ENCODE results near the gene SPAG7.
"Not testable (repeated sequence)": the region's sequence is repeated elsewhere in the genome, so short reads cannot be mapped to it uniquely, and the experiment has no call there.

SPAG7 gene

DNA sequence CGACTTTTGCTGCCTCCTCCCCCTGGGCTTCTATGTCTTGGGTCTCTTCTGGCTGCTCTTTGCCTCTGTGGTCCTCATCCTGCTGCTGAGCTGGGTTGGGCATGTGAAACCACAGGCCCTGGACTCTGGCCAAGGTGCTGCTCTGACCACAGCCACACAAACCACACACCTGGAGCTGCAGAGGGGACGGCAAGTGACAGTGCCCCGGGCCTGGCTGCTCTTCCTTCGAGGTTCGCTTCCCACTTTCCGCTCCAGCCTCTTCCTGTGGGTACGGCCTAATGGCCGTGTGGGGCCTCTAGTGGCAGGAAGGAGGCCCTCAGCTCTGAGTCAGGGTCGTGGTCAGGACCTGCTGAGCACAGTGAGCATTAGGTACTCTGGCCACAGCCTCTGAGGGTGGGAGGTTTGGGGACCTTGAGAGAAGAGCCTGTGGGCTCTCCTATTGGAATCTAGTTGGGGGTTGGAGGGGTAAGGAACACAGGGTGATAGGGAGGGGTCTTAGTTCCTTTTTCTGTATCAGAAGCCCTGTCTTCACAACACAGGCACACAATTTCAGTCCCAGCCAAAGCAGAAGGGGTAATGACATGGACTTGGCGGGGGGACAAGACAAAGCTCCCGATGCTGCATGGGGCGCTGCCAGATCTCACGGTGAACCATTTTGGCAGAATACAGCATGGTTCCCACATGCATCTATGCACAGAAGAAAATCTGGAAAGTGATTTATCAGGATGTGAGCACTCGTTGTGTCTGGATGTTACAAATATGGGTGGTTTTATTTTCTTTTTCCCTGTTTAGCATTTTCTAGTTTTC, 33.2 kb downstream of the SPAG7 start:
- no peak overlapping the region for H3K4me3 ChIP-seq (ENCODE audit: low read depth, low read length)
- peak; percentile 37 for DNase-seq

DNA sequence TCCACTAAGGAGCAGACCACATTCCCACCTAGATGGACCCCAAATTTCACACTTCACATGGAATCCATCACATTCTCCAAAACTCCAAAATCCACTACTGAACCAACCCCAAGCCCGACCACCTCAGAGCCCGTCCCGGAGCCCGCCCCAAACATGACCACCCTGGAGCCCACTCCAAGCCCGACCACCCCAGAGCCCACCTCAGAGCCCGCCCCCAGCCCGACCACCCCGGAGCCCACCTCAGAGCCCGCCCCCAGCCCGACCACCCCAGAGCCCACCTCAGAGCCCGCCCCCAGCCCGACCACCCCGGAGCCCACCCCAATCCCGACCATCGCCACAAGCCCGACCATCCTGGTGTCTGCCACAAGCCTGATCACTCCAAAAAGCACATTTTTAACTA, 34.0 kb downstream of the SPAG7 start:
- Histone ChIP-seq H3K9me3 (no peaks in the 10 kb centered on the region), H3K27me3 (no peaks in the 10 kb centered on the region), H3K4me3 (ENCODE audit: low read depth, low read length) (no peak overlapping the region), H3K4me1 (no peaks in the 10 kb centered on the region), H3K36me3 (no peaks in the 10 kb centered on the region; the same call in 1 of the 2 replicates)
- TF ChIP-seq, protein P1, sequence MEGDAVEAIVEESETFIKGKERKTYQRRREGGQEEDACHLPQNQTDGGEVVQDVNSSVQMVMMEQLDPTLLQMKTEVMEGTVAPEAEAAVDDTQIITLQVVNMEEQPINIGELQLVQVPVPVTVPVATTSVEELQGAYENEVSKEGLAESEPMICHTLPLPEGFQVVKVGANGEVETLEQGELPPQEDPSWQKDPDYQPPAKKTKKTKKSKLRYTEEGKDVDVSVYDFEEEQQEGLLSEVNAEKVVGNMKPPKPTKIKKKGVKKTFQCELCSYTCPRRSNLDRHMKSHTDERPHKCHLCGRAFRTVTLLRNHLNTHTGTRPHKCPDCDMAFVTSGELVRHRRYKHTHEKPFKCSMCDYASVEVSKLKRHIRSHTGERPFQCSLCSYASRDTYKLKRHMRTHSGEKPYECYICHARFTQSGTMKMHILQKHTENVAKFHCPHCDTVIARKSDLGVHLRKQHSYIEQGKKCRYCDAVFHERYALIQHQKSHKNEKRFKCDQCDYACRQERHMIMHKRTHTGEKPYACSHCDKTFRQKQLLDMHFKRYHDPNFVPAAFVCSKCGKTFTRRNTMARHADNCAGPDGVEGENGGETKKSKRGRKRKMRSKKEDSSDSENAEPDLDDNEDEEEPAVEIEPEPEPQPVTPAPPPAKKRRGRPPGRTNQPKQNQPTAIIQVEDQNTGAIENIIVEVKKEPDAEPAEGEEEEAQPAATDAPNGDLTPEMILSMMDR (IDR thresholded peaks at IDR 0.05; ENCODE audit: low read depth, low read length) = no peak
- no peak for DNase-seq

More for the DNA sequence above, 33.2 kb downstream of the SPAG7 start:
- Histone ChIP-seq H3K27me3 (no peaks in the 10 kb centered on the region), H3K9me3 (no peaks in the 10 kb centered on the region), H3K4me1 (no peaks in the 10 kb centered on the region), H3K36me3 (no peaks in the 10 kb centered on the region; the same call in 1 of the 2 replicates)
- TF ChIP-seq, protein P1 (IDR thresholded peaks at IDR 0.05; ENCODE audit: low read depth, low read length) = peak; percentile 41

DNA sequence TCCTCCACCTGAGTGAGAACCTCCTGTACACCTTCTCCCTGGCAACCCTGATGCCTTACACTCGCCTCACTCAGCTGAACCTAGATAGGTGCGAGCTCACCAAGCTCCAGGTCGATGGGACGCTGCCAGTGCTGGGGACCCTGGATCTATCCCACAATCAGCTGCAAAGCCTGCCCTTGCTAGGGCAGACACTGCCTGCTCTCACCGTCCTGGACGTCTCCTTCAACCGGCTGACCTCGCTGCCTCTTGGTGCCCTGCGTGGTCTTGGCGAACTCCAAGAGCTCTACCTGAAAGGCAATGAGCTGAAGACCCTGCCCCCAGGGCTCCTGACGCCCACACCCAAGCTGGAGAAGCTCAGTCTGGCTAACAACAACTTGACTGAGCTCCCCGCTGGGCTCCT, 34.9 kb downstream of the SPAG7 start:
- TF ChIP-seq, protein P1 (IDR thresholded peaks at IDR 0.05; ENCODE audit: low read depth, low read length) = no peak
- no peaks in the 10 kb centered on the region for H3K9me3 ChIP-seq
- no peak overlapping the region for H3K4me3 ChIP-seq (ENCODE audit: low read depth, low read length)
- H3K4me1 ChIP-seq = no peaks in the 10 kb centered on the region
- DNase-seq = no peak
- no peaks in the 10 kb centered on the region for H3K36me3 ChIP-seq
- H3K27me3 ChIP-seq = no peaks in the 10 kb centered on the region

DNA sequence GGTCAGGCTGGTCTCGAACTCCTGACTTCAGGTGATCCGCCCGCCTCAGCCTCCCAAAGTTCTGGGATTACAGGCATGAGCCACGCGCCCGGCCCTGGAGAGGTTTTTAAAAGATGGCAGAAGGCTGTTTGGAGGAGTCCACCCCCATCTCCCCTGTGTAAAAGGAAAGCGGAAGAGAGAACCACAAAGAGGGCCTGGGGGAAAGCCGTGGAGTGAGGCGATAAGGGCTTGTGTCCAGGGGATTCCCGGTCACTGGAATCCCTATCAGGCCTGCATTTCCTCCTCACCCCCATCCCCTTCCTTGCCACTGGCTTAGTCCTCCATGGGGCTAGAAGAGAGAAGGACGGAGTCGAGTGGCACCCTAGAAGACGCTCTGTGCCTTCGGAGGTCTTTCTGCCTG, 35.7 kb downstream of the SPAG7 start, which contains the start of gene GP1BA:
TSS of gene GP1BA (plus strand) at position 315 of the 400 bp plus-strand sequence. CDS start 328 bp downstream, outside the sequence.
- Histone ChIP-seq H3K27me3 (no peaks in the 10 kb centered on the region), H3K4me3 (ENCODE audit: low read depth, low read length) (no peak within 1 kb of the TSS), H3K4me1 (no peaks in the 10 kb centered on the region), H3K9me3 (no peaks in the 10 kb centered on the region), H3K36me3 (no peaks in the 10 kb centered on the region)
- DNase-seq = no peak
- TF ChIP-seq, protein P1 (IDR thresholded peaks at IDR 0.05; ENCODE audit: low read depth, low read length) = no peak

DNA sequence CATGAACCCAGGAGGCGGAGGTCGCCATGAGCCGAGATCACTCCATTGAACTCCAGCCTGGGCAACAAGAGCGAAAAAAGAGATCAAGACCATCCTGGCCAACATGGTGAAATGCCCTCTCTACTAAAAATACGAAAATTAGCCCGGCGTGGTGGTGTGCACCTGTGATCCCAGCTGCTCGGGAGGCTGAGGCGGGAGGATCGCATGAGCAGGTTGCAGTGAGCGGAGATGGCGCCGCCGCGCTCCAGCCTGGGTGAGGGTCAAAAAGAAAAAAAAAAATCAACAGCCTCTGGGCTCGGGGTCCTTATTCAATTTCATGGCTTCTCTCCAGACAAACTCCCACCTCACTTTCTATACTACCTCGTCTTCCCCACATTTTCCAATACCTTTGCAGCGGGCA, 38.7 kb downstream of the SPAG7 start:
- no peaks in the 10 kb centered on the region for H3K27me3 ChIP-seq
- DNase-seq = no peak
- H3K4me3 ChIP-seq (ENCODE audit: low read depth, low read length) = no peak overlapping the region
- no peaks in the 10 kb centered on the region for H3K9me3 ChIP-seq
- no peaks in the 10 kb centered on the region for H3K4me1 ChIP-seq
- H3K36me3 ChIP-seq = no peaks in the 10 kb centered on the region
- TF ChIP-seq, protein P1 (IDR thresholded peaks at IDR 0.05; ENCODE audit: low read depth, low read length) = no peak

DNA sequence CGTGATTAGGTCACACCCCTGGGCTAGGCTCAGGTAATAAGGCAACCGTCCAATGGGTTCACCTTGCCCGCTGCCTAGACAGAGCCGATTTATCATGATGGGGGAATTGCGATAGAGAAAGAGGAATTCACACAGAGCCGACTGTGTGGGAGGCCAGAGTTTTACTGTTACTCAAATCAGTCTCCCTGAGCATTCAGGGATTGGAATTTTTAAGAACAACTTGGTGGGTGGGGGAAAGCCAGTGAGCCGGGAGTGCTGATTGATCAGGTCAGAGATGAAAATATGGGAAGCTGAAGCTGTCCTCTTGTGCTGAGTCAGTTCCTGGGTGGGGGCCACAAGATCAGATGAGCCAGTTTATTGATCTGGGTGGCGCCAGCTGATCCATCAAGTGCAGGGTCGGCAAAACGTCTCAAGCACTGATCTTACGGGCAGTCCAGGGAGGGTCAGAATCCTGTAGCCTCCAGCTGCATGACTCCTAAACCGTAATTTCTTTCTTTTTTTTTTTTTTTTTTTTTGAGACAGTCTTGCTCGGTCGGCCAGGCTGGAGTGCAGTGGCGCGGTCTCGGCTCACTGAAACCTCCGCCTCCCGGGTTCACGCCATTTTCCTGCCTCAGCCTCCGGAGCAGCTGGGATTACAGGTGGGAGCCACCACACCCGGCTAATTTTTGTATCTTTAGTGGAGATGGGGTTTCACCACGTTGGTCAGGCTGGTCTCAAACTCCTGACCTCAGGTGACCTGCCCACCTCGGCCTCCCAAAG, 40.9 kb downstream of the SPAG7 start:
- not testable (repeated sequence) for H3K4me1 ChIP-seq; H3K9me3 ChIP-seq; H3K27me3 ChIP-seq; H3K36me3 ChIP-seq; DNase-seq; H3K4me3 ChIP-seq (ENCODE audit: low read depth, low read length)
